ENCODE results near the gene OTUD1.

The OTUD1 gene

GRCh38 chr10:23472181-23472580 is 33.3 kb downstream of the OTUD1 start:
- no peak for DNase-seq

GRCh38 chr10:23474081-23474480 is 35.2 kb downstream of the OTUD1 start:
- no peak for DNase-seq

GRCh38 chr10:23474626-23475025 is 35.8 kb downstream of the OTUD1 start:
- no peak for DNase-seq

DNA sequence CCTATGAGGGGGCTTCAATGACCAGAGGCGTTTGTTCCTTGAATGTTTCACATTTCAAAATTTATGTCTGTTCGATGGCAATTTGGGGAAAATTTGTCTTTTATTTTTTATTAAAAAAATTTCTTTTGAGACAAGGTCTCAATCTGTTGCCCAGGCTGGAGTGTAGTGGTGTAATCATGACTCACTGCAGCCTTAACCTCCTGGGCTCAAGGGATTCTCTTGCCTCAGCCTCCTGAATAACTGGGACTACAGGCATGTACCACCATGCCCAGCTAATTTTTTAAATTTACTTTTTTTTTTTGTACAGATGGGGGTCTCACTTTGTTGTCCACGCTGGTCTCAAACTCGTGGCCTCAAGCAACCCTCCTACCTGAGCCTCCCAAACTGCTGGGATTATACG is 39.7 kb downstream of the OTUD1 start:
- no peak for DNase-seq

DNA sequence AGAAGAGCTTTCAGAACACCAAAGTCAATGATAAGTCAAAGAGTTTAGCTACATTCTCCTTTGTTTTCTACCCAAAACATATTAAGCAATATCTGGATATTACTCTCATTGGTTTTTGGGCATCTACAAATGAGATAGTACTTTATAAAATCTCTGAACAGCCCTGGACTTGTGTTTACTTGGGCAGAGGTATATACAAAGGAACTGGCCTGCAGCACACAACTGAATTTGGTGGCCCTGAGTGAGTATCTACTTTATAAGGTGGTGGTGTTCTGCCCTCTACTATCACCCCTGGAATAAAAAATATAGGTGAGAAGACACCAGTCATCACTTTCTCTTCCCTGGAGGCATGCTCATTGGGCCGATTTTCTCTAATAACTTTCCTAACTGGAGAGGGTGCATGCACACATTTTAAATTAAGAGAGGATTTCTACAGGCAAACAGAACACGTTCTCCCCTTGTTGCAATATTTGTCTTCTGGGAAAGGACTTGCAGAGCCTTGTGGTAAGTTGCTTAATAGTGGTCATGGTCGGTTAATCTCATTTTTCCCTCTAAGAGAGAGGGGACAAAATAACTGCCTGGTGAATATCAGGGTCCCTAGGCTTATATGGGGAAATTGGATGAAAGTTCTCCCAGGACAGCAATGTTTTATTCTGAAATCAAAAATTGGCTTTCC is 41.1 kb downstream of the OTUD1 start:
- DNase-seq: no peak

- DNase-seq: no peak
Observed at GRCh38 chr10:23481363-23481961, 42.6 kb downstream of the OTUD1 start.

GRCh38 chr10:23490115-23490514 is 51.2 kb downstream of the OTUD1 start:
- no peak for DNase-seq
